ENCODE measurements around the gene DNAJA3. TPM values are rescaled to one million over a fixed set of nuclear protein-coding genes. Genes with fewer than 3 reads are reported as not detected.

DNAJA3 gene
- total RNA-seq, 1 donor from 2014 or later = 40.7 TPM

DNA sequence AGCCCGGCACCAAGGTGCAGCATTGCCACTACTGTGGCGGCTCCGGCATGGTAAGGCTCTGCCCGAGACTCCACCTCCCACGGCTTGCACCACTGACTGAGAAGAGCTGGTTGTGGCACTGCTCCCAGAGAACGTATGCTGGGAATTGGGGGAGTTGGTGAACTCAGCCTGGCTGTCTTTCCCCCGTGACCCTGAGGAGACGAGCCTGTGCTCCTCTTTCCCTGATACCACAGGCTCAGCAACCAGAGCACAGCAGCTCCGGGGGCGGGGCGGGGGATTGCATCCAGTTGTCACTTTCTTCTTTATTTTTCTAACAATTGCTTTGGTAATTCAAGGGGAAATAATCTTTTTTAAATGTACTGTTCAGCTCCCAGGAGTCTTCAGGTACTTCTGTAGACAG, 16.7 kb downstream of the DNAJA3 start:
- DNase-seq (ENCODE audit: low spot score in 2 of 2) = no peak
- Histone ChIP-seq H3K4me3 (no peak overlapping the region), H3K27ac (no peak overlapping the region), H3K4me1 (no peaks in the 10 kb centered on the region), H3K36me3 (peaks cover 88 to 98% of the 10 kb centered on the region in 2 donors), H3K27me3 (no peaks in the 10 kb centered on the region), H3K9me3 (no peaks in the 10 kb centered on the region)
- TF ChIP-seq CTCF (IDR thresholded peaks at IDR 0.05) = no peak
- intact Hi-C loops (cut with DNase I) = no loop called here

DNA sequence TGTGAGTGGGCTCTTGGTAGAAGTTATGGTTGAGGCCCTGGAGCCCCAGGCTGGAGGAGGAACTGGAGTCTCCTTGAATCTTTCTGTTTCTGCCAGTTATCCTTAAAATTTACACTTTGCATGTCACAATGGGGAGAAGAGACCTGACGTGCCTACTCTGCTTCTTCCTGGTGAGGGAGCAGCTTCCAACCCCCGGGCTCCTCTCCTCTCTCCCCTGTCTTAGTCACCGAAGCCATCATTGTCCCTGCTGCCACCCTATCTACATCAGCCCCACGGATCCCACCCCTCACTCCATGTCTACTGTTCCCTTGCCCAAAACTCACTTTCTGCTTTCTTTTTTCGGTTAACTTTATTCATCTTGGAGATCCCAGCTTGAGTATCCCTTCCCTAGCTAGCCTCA, 17.6 kb downstream of the DNAJA3 start:
- Histone ChIP-seq H3K4me3 (no peak overlapping the region), H3K36me3 (peaks cover 88 to 98% of the 10 kb centered on the region in 2 donors), H3K4me1 (no peaks in the 10 kb centered on the region), H3K27ac (no peak overlapping the region), H3K9me3 (no peaks in the 10 kb centered on the region), H3K27me3 (no peaks in the 10 kb centered on the region)
- TF ChIP-seq CTCF (IDR thresholded peaks at IDR 0.05) = no peak
- DNase-seq (ENCODE audit: low spot score in 2 of 2) = no peak
- intact Hi-C loops (cut with DNase I) = no loop called here

DNA sequence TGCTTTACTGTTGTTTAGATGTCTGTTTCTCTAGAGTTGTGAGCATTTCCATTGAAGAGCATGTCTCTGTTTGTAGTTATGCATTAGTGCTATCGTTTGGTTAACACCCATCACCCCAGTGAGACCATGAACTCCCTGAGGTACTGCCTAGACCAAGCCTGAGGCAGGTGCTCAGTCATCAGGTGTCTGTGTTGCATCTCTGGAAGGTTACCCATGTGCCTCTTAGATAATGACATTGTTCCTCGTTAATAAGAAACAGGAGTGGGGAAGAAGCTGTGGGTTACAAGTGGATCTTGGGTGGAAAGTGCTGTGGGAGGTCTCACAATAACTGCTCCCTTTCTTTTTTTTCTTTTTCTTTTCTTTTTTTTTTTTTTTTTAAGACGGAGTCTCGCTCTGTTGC, 18.3 kb downstream of the DNAJA3 start:
- H3K27me3 ChIP-seq = no peaks in the 10 kb centered on the region
- no peak for TF ChIP-seq CTCF (IDR thresholded peaks at IDR 0.05)
- no peaks in the 10 kb centered on the region for H3K9me3 ChIP-seq
- H3K27ac ChIP-seq = no peak overlapping the region
- H3K36me3 ChIP-seq = peaks cover 93 to 99% of the 10 kb centered on the region in 2 donors
- DNase-seq (ENCODE audit: low spot score in 2 of 2) = no peak
- no peaks in the 10 kb centered on the region for H3K4me1 ChIP-seq
- no peak overlapping the region for H3K4me3 ChIP-seq
- intact Hi-C loops (cut with DNase I) = no loop called here

DNA sequence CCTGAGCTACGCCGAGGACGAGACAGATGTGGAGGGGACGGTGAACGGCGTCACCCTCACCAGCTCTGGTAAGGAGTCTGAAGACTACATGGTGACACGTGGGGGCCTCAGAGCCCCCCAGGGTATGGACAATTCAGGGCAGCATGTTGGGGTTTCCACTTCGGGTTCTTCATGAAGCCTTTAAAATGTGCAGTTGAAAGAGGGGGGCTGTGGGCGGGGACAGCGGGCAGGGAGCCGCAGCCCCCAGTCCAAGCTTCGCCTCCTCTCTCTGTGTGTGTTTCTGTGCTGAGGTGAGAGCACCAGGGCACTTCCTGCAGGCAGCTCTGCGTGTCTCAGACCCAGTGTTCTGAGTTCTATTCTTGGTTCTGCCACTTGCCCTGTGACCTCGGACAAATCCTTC, 24.8 kb downstream of the DNAJA3 start:
- intact Hi-C loops (cut with DNase I) = no loop called here
- no peaks in the 10 kb centered on the region for H3K4me1 ChIP-seq
- no peaks in the 10 kb centered on the region for H3K27me3 ChIP-seq
- H3K36me3 ChIP-seq = peaks cover 73 to 87% of the 10 kb centered on the region in 2 donors
- TF ChIP-seq CTCF (IDR thresholded peaks at IDR 0.05) = no peak
- DNase-seq (ENCODE audit: low spot score in 2 of 2) = no peak
- H3K9me3 ChIP-seq = no peaks in the 10 kb centered on the region
- H3K4me3 ChIP-seq = no peak overlapping the region
- H3K27ac ChIP-seq = no peak overlapping the region

DNA sequence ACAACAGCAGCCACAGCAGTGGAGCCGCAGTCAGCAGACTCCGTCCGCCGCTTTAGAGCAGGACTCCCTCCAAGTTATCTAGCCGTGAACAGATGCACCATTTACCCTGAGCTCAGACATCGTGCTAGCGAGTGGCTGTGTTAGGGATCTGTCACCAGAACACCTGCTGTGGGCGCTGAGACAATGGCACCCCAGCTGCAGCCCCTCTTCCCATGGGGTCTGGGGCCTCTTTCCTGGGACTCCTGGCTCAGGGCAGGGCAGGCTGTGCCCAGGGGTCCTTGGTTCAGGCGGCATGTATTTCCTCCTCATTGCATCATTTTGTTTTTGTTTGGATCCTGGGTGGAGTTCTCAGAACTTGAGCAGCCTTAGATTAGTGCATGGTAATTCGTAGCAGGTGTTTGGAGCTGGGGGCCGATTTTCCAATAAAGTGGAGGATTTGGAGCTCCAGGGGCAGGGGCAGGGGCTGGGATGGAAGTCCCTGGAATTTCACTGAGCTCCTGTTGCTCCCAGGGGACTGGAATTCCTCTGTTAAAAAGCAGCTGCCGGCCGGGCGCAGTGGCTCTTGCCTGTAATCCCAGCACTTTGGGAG, 25.4 kb downstream of the DNAJA3 start:
- no peaks in the 10 kb centered on the region for H3K27me3 ChIP-seq
- intact Hi-C loops (cut with DNase I) = no loop called here
- no peak for TF ChIP-seq CTCF (IDR thresholded peaks at IDR 0.05)
- H3K4me1 ChIP-seq = no peaks in the 10 kb centered on the region
- no peak for DNase-seq (ENCODE audit: low spot score in 2 of 2)
- H3K27ac ChIP-seq = no peak overlapping the region
- H3K9me3 ChIP-seq = no peaks in the 10 kb centered on the region
- peaks cover 77 to 87% of the 10 kb centered on the region in 2 donors for H3K36me3 ChIP-seq
- no peak overlapping the region for H3K4me3 ChIP-seq

DNA sequence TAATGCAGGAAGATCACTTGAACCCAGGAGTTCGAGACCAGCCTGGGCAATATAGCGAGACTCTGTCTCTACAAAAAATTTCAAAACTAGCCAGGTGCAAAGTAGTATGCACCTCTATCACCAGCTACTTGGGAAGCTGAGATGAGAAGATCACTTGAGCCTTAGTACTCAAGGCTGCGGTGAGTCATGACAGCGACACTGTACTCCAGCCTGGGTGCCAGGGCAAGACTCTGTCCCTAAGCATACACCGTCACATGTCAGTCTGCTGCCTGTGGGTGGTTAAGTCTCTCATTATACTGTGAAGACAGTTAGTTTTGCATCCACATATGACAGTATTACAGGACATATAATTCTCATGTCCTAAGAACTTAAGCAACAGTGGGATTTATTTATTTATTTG, 27.0 kb downstream of the DNAJA3 start:
- no peaks in the 10 kb centered on the region for H3K9me3 ChIP-seq
- no peak overlapping the region for H3K27ac ChIP-seq
- H3K36me3 ChIP-seq = peaks cover 66 to 87% of the 10 kb centered on the region in 2 donors
- H3K27me3 ChIP-seq = no peaks in the 10 kb centered on the region
- intact Hi-C loops (cut with DNase I) = no loop called here
- DNase-seq (ENCODE audit: low spot score in 2 of 2) = no peak
- H3K4me3 ChIP-seq = no peak overlapping the region
- no peaks in the 10 kb centered on the region for H3K4me1 ChIP-seq
- TF ChIP-seq CTCF (IDR thresholded peaks at IDR 0.05) = no peak
